ENCODE results near the gene CABYR.

Gene CABYR

GRCh38 chr18:24138789-24139616 lies at the start of gene CABYR:
Gene CABYR (plus strand): TSS chr18:24139062. CDS start chr18:24143115, 4,053 bp downstream.
- Histone ChIP-seq H3K4me1 (ENCODE audit: control insufficient read depth, insufficient read depth, low read length) (no peaks in the 10 kb centered on the region), H3K4me3 (ENCODE audit: low read length) (peak within 1 kb of the TSS; percentile 29), H3K27me3 (ENCODE audit: control insufficient read depth, insufficient read depth, low read length) (no peaks in the 10 kb centered on the region), H3K9me3 (ENCODE audit: control insufficient read depth, low read length) (no peaks in the 10 kb centered on the region), H3K36me3 (ENCODE audit: control insufficient read depth, insufficient read depth, low read length) (no peaks in the 10 kb centered on the region), H3K9ac (ENCODE audit: low read length) (peak within 1 kb of the TSS; percentile 49)

GRCh38 chr18:24089076-24089475 lies 49.8 kb upstream of the CABYR start:
- Histone ChIP-seq H3K4me1 (ENCODE audit: control insufficient read depth, insufficient read depth, low read length) (no peaks in the 10 kb centered on the region), H3K4me3 (ENCODE audit: low read length) (no peak overlapping the region), H3K27me3 (ENCODE audit: control insufficient read depth, insufficient read depth, low read length) (no peaks in the 10 kb centered on the region), H3K36me3 (ENCODE audit: control insufficient read depth, insufficient read depth, low read length) (peaks cover under 1% of the 10 kb centered on the region), H3K9ac (ENCODE audit: low read length) (no peak overlapping the region), H3K9me3 (ENCODE audit: control insufficient read depth, low read length) (no peaks in the 10 kb centered on the region)

GRCh38 chr18:24089515-24090337 lies 49.1 kb upstream of the CABYR start:
- peaks cover 4% of the 10 kb centered on the region for H3K36me3 ChIP-seq (ENCODE audit: control insufficient read depth, insufficient read depth, low read length)
- no peaks in the 10 kb centered on the region for H3K9me3 ChIP-seq (ENCODE audit: control insufficient read depth, low read length)
- no peak overlapping the region for H3K4me3 ChIP-seq (ENCODE audit: low read length)
- H3K9ac ChIP-seq (ENCODE audit: low read length), result no peak overlapping the region
- H3K4me1 ChIP-seq (ENCODE audit: control insufficient read depth, insufficient read depth, low read length), result no peaks in the 10 kb centered on the region
- H3K27me3 ChIP-seq (ENCODE audit: control insufficient read depth, insufficient read depth, low read length), result no peaks in the 10 kb centered on the region

- Histone ChIP-seq H3K9me3 (ENCODE audit: control insufficient read depth, low read length) (no peaks in the 10 kb centered on the region), H3K4me3 (ENCODE audit: low read length) (no peak overlapping the region), H3K36me3 (ENCODE audit: control insufficient read depth, insufficient read depth, low read length) (peaks cover 4% of the 10 kb centered on the region), H3K4me1 (ENCODE audit: control insufficient read depth, insufficient read depth, low read length) (no peaks in the 10 kb centered on the region), H3K9ac (ENCODE audit: low read length) (no peak overlapping the region), H3K27me3 (ENCODE audit: control insufficient read depth, insufficient read depth, low read length) (no peaks in the 10 kb centered on the region)
Observed at GRCh38 chr18:24090876-24091275, 48.0 kb upstream of the CABYR start.

GRCh38 chr18:24094561-24094960 lies 44.3 kb upstream of the CABYR start:
- H3K9me3 ChIP-seq (ENCODE audit: control insufficient read depth, low read length), result no peaks in the 10 kb centered on the region
- peaks cover 4% of the 10 kb centered on the region for H3K36me3 ChIP-seq (ENCODE audit: control insufficient read depth, insufficient read depth, low read length)
- no peak overlapping the region for H3K4me3 ChIP-seq (ENCODE audit: low read length)
- H3K27me3 ChIP-seq (ENCODE audit: control insufficient read depth, insufficient read depth, low read length), result no peaks in the 10 kb centered on the region
- no peak overlapping the region for H3K9ac ChIP-seq (ENCODE audit: low read length)
- H3K4me1 ChIP-seq (ENCODE audit: control insufficient read depth, insufficient read depth, low read length), result no peaks in the 10 kb centered on the region

GRCh38 chr18:24095976-24096375 lies 42.9 kb upstream of the CABYR start:
- H3K27me3 ChIP-seq (ENCODE audit: control insufficient read depth, insufficient read depth, low read length), result no peaks in the 10 kb centered on the region
- no peaks in the 10 kb centered on the region for H3K4me1 ChIP-seq (ENCODE audit: control insufficient read depth, insufficient read depth, low read length)
- no peak overlapping the region for H3K9ac ChIP-seq (ENCODE audit: low read length)
- no peak overlapping the region for H3K4me3 ChIP-seq (ENCODE audit: low read length)
- H3K9me3 ChIP-seq (ENCODE audit: control insufficient read depth, low read length), result no peaks in the 10 kb centered on the region
- peaks cover 4% of the 10 kb centered on the region for H3K36me3 ChIP-seq (ENCODE audit: control insufficient read depth, insufficient read depth, low read length)

- Histone ChIP-seq H3K27me3 (ENCODE audit: control insufficient read depth, insufficient read depth, low read length) (no peaks in the 10 kb centered on the region), H3K36me3 (ENCODE audit: control insufficient read depth, insufficient read depth, low read length) (no peaks in the 10 kb centered on the region)
Observed at GRCh38 chr18:24103320-24104021, 35.4 kb upstream of the CABYR start.

GRCh38 chr18:24104486-24104885 lies 34.4 kb upstream of the CABYR start:
- Histone ChIP-seq H3K9me3 (ENCODE audit: control insufficient read depth, low read length) (no peaks in the 10 kb centered on the region), H3K36me3 (ENCODE audit: control insufficient read depth, insufficient read depth, low read length) (no peaks in the 10 kb centered on the region), H3K9ac (ENCODE audit: low read length) (no peak overlapping the region), H3K4me3 (ENCODE audit: low read length) (no peak overlapping the region), H3K27me3 (ENCODE audit: control insufficient read depth, insufficient read depth, low read length) (no peaks in the 10 kb centered on the region), H3K4me1 (ENCODE audit: control insufficient read depth, insufficient read depth, low read length) (no peaks in the 10 kb centered on the region)

More at GRCh38 chr18:24103320-24104021, 35.4 kb upstream of the CABYR start:
- Histone ChIP-seq H3K9me3 (ENCODE audit: control insufficient read depth, low read length) (no peaks in the 10 kb centered on the region), H3K4me1 (ENCODE audit: control insufficient read depth, insufficient read depth, low read length) (no peaks in the 10 kb centered on the region), H3K4me3 (ENCODE audit: low read length) (no peak overlapping the region), H3K9ac (ENCODE audit: low read length) (no peak overlapping the region)

GRCh38 chr18:24108641-24109040 lies 30.2 kb upstream of the CABYR start:
- no peaks in the 10 kb centered on the region for H3K36me3 ChIP-seq (ENCODE audit: control insufficient read depth, insufficient read depth, low read length)
- peaks cover 11% of the 10 kb centered on the region for H3K4me1 ChIP-seq (ENCODE audit: control insufficient read depth, insufficient read depth, low read length)
- H3K9ac ChIP-seq (ENCODE audit: low read length), result no peak overlapping the region
- H3K4me3 ChIP-seq (ENCODE audit: low read length), result no peak overlapping the region
- H3K27me3 ChIP-seq (ENCODE audit: control insufficient read depth, insufficient read depth, low read length), result no peaks in the 10 kb centered on the region
- no peaks in the 10 kb centered on the region for H3K9me3 ChIP-seq (ENCODE audit: control insufficient read depth, low read length)

- Histone ChIP-seq H3K9me3 (ENCODE audit: control insufficient read depth, low read length) (no peaks in the 10 kb centered on the region), H3K9ac (ENCODE audit: low read length) (no peak overlapping the region), H3K36me3 (ENCODE audit: control insufficient read depth, insufficient read depth, low read length) (no peaks in the 10 kb centered on the region), H3K27me3 (ENCODE audit: control insufficient read depth, insufficient read depth, low read length) (no peaks in the 10 kb centered on the region), H3K4me1 (ENCODE audit: control insufficient read depth, insufficient read depth, low read length) (peaks cover 11% of the 10 kb centered on the region), H3K4me3 (ENCODE audit: low read length) (no peak overlapping the region)
Observed at GRCh38 chr18:24111936-24112335, 26.9 kb upstream of the CABYR start.

- no peak overlapping the region for H3K4me3 ChIP-seq (ENCODE audit: low read length)
Observed at GRCh38 chr18:24112464-24112863, 26.4 kb upstream of the CABYR start.

More at GRCh38 chr18:24112464-24112863, 26.4 kb upstream of the CABYR start:
- H3K4me1 ChIP-seq (ENCODE audit: control insufficient read depth, insufficient read depth, low read length), result peaks cover 11% of the 10 kb centered on the region
- H3K9me3 ChIP-seq (ENCODE audit: control insufficient read depth, low read length), result no peaks in the 10 kb centered on the region
- no peaks in the 10 kb centered on the region for H3K27me3 ChIP-seq (ENCODE audit: control insufficient read depth, insufficient read depth, low read length)
- H3K36me3 ChIP-seq (ENCODE audit: control insufficient read depth, insufficient read depth, low read length), result no peaks in the 10 kb centered on the region
- H3K9ac ChIP-seq (ENCODE audit: low read length), result no peak overlapping the region

Data from mucosa of stomach (tissue), 1 donor.